Measurements from ENCODE around the gene PLA2G4D.
A peak's percentile ranks its signal among the peaks of the same experiment; 100 is the strongest.

The PLA2G4D gene, protein sequence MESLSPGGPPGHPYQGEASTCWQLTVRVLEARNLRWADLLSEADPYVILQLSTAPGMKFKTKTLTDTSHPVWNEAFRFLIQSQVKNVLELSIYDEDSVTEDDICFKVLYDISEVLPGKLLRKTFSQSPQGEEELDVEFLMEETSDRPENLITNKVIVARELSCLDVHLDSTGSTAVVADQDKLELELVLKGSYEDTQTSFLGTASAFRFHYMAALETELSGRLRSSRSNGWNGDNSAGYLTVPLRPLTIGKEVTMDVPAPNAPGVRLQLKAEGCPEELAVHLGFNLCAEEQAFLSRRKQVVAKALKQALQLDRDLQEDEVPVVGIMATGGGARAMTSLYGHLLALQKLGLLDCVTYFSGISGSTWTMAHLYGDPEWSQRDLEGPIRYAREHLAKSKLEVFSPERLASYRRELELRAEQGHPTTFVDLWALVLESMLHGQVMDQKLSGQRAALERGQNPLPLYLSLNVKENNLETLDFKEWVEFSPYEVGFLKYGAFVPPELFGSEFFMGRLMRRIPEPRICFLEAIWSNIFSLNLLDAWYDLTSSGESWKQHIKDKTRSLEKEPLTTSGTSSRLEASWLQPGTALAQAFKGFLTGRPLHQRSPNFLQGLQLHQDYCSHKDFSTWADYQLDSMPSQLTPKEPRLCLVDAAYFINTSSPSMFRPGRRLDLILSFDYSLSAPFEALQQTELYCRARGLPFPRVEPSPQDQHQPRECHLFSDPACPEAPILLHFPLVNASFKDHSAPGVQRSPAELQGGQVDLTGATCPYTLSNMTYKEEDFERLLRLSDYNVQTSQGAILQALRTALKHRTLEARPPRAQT

GRCh38 chr15:42094512-42094963 lies at the start of gene PLA2G4D:
Gene PLA2G4D, minus strand, starts transcription at chr15:42094562. Its CDS starts 103 bp downstream, at chr15:42094459.
- Histone ChIP-seq H3K27me3 (no peaks in the 10 kb centered on the region), H3K4me2 (peak within 1 kb of the TSS; percentile 88), H3K27ac (peak within 1 kb of the TSS; percentile 16; the same call in 1 of the 2 replicates), H3K9me3 (no peaks in the 10 kb centered on the region), H3K9ac (0 out of 2 replicates have a peak within 1 kb of the TSS, but pooled peaks have one; percentile 25), H3K4me1 (peaks cover 54% of the 10 kb centered on the region), H3K36me3 (no peaks in the 10 kb centered on the region), H4K20me1 (no peaks in the 10 kb centered on the region), H3K4me3 (peak within 1 kb of the TSS; percentile 29; the same call in 1 of the 2 replicates)
- TF ChIP-seq Cebpa-rat (IDR thresholded peaks at IDR 0.05), result no peak

DNA sequence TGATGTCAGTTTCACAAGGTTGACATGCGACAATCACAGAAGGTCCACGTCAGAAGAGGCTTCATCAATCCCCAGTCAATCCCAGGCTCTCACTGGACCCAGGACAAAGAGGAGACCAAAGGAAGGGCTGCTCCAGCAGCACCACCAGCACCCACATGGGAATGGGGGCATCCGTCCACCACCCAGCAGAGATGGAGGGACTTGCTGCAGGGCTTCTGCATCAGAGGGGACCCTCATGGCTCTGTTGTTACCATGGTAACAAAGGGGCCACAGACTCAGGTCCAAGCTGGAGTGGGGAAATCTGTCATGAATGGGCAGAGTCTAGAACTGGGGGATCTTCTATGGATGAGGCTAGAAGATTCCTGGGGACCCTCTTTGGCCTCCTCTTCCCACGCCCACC lies 49.0 kb upstream of the PLA2G4D start:
- no peak for TF ChIP-seq Cebpa-rat (IDR thresholded peaks at IDR 0.05)
- no peaks in the 10 kb centered on the region for H3K9me3 ChIP-seq
- H4K20me1 ChIP-seq, result no peaks in the 10 kb centered on the region
- H3K36me3 ChIP-seq, result no peaks in the 10 kb centered on the region
- no peak overlapping the region for H3K9ac ChIP-seq
- H3K4me2 ChIP-seq, result no peak overlapping the region
- no peak overlapping the region for H3K27ac ChIP-seq
- H3K27me3 ChIP-seq, result no peaks in the 10 kb centered on the region
- no peak overlapping the region for H3K4me3 ChIP-seq
- no peaks in the 10 kb centered on the region for H3K4me1 ChIP-seq

GRCh38 chr15:42141795-42142667 lies 47.7 kb upstream of the PLA2G4D start:
- Histone ChIP-seq H3K4me2 (no peak overlapping the region), H3K9ac (no peak overlapping the region), H3K9me3 (no peaks in the 10 kb centered on the region), H3K36me3 (no peaks in the 10 kb centered on the region), H3K4me1 (no peaks in the 10 kb centered on the region), H4K20me1 (no peaks in the 10 kb centered on the region), H3K27ac (no peak overlapping the region), H3K4me3 (no peak overlapping the region), H3K27me3 (no peaks in the 10 kb centered on the region)
- no peak for TF ChIP-seq Cebpa-rat (IDR thresholded peaks at IDR 0.05)

- no peaks in the 10 kb centered on the region for H3K4me1 ChIP-seq
- no peak overlapping the region for H3K4me3 ChIP-seq
- no peak overlapping the region for H3K4me2 ChIP-seq
- no peaks in the 10 kb centered on the region for H3K9me3 ChIP-seq
- H3K27ac ChIP-seq, result no peak overlapping the region
- TF ChIP-seq Cebpa-rat (IDR thresholded peaks at IDR 0.05), result no peak
- no peaks in the 10 kb centered on the region for H3K27me3 ChIP-seq
- H3K36me3 ChIP-seq, result no peaks in the 10 kb centered on the region
- no peak overlapping the region for H3K9ac ChIP-seq
- no peaks in the 10 kb centered on the region for H4K20me1 ChIP-seq
Measured at GRCh38 chr15:42141246-42141645, 46.9 kb upstream of the PLA2G4D start.

DNA sequence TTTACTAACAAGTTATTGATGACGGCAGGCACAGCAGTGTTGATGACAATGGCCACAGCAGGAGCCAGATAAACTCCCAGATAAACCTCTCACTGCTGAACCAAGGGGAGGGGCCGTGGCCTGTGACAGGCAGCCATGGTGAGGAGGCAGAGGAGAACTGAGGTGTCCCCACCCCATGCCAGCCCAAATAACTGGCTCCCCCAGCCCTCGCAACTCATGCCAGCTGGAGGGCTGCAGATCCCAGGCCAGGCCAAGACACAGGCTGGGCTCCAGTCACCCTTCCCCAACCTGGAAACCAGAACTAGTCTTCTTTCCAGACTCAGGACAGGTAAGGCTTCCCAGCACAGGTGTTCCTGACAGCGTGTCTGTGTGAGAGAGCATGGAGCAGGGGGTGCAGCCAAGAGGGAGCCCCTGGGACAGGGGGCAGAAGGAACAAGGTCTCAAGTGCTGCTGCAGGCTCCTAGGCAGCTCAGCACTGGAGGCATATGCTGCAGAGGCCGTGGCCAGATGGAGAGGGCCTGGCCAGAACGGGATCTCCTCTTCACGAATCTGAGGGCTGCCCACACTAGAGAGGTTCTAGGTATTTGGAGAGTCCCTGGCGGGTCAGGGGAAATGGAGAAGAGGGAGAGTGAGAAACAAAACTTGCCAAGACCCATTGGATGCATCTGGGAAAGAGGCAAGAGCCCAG lies 46.2 kb upstream of the PLA2G4D start:
- Histone ChIP-seq H4K20me1 (no peaks in the 10 kb centered on the region), H3K9me3 (no peaks in the 10 kb centered on the region), H3K9ac (no peak overlapping the region), H3K27ac (no peak overlapping the region), H3K4me1 (no peaks in the 10 kb centered on the region), H3K36me3 (no peaks in the 10 kb centered on the region), H3K4me3 (no peak overlapping the region), H3K4me2 (no peak overlapping the region), H3K27me3 (no peaks in the 10 kb centered on the region)
- no peak for TF ChIP-seq Cebpa-rat (IDR thresholded peaks at IDR 0.05)

DNA sequence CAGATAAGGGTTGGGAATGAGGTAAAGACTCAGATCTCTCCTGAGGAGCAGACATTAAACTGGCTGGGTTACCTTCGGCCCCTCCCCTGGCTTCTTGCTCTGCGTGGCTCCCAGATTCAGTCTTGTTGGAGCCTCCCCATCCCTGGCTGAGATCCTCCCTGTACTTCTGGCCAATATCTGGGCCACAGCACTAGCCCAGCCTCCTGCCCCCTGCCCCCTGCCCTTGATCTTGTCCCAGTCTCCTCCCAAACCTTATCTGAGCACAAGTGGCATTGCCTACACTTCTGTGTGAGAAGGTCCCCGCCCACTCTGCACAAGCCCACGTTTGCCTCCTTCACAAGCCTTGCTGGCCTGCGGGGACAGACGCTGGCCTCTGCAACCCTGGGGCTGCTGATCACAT lies 45.2 kb upstream of the PLA2G4D start:
- H3K27me3 ChIP-seq, result no peaks in the 10 kb centered on the region
- H3K4me3 ChIP-seq, result no peak overlapping the region
- no peak overlapping the region for H3K9ac ChIP-seq
- no peaks in the 10 kb centered on the region for H3K9me3 ChIP-seq
- no peak for TF ChIP-seq Cebpa-rat (IDR thresholded peaks at IDR 0.05)
- H3K27ac ChIP-seq, result no peak overlapping the region
- H4K20me1 ChIP-seq, result no peaks in the 10 kb centered on the region
- no peaks in the 10 kb centered on the region for H3K4me1 ChIP-seq
- H3K36me3 ChIP-seq, result no peaks in the 10 kb centered on the region
- no peak overlapping the region for H3K4me2 ChIP-seq

DNA sequence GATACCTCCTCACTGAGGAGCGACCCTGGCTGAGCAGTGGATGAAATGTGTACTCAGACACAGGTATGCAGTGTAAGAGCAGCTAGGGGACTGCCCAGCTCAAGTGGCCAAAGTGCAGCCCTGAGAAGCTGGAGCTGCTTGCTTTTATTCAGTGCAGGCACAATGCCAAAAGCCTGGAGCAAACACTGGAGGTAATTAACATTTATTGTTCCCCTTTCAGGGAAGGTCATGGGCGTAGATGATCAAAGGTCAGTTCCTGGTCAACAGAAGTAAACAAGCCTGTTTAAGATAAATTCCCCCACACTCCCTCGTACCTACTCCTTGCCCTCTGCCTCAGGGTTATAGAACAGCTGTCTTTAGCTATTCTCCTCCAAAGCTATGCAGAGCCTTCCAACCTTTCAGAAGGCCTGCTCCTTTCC lies 44.6 kb upstream of the PLA2G4D start:
- H3K36me3 ChIP-seq, result no peaks in the 10 kb centered on the region
- H3K9ac ChIP-seq, result no peak overlapping the region
- no peaks in the 10 kb centered on the region for H3K4me1 ChIP-seq
- no peaks in the 10 kb centered on the region for H3K9me3 ChIP-seq
- no peak overlapping the region for H3K4me3 ChIP-seq
- H3K27me3 ChIP-seq, result no peaks in the 10 kb centered on the region
- no peak overlapping the region for H3K27ac ChIP-seq
- no peak for TF ChIP-seq Cebpa-rat (IDR thresholded peaks at IDR 0.05)
- no peak overlapping the region for H3K4me2 ChIP-seq
- H4K20me1 ChIP-seq, result no peaks in the 10 kb centered on the region

DNA sequence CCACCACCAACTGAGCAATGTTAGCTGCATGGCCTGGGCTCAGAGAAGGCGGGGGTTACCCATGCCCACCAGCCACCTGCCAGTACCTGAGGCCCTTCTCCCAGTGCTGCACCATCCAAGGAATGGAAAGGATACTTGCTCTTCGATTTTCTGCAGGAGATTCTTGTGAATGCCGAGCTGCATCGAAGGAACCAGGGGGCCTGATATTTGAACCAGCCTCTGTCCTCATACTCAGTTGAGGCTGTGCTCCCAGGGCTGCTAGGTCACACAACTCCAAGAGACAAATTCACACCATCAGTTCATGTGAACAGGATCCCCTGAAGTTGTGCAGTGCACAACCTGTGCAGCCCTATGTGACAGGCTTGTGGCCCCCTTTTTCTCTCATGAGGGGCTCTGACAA lies 44.0 kb upstream of the PLA2G4D start:
- no peaks in the 10 kb centered on the region for H3K27me3 ChIP-seq
- H3K4me3 ChIP-seq, result no peak overlapping the region
- no peak overlapping the region for H3K27ac ChIP-seq
- no peak for TF ChIP-seq Cebpa-rat (IDR thresholded peaks at IDR 0.05)
- H3K9me3 ChIP-seq, result no peaks in the 10 kb centered on the region
- H3K9ac ChIP-seq, result no peak overlapping the region
- no peaks in the 10 kb centered on the region for H3K36me3 ChIP-seq
- no peaks in the 10 kb centered on the region for H4K20me1 ChIP-seq
- H3K4me2 ChIP-seq, result no peak overlapping the region
- H3K4me1 ChIP-seq, result no peaks in the 10 kb centered on the region
